PC-3 (cell line): ENCODE data around the gene PRM2.

Source experiments
- CTCF ChIP-seq: fragments of 300-600 bp; sonication (generic); conservative IDR thresholded peaks from 2 replicates; pipeline ENCODE4 v1.5.1; 2017; ENCODE audit warnings: antibody characterized with exemption, low read depth, mild to moderate bottlenecking, low read length
- EZH2 ChIP-seq: fragments of 300-600 bp; sonication (generic); IDR thresholded peaks from one replicate; pipeline ENCODE4 v1.6.1; 2017; ENCODE audit warnings: antibody characterized with exemption, mild to moderate bottlenecking, low read length; ENCODE audit not compliant: unreplicated experiment
- EZH2phosphoT487 ChIP-seq: fragments of 300-600 bp; sonication (generic); IDR thresholded peaks from 2 replicates; pipeline ENCODE4 v1.6.1; 2018; ENCODE audit warnings: mild to moderate bottlenecking, antibody characterized with exemption, low read length, borderline replicate concordance

GRCh38 chr16:11320170-11320569 is 43.9 kb upstream of the PRM2 start:
- TF ChIP-seq CTCF (no peak), EZH2phosphoT487 (no peak), EZH2 (no peak)
